ENCODE results near the gene AMELY.

GRCh38 chrY:6931779-6932396 lies 20.3 kb upstream of the AMELY start:
- TF ChIP-seq EZH2phosphoT487 (IDR thresholded peaks at IDR 0.05) (no peak), CTCF (IDR thresholded peaks at IDR 0.05) (no peak), EZH2 (IDR thresholded peaks at IDR 0.05) (no peak)

All from neural progenitor cell (in vitro differentiated cells).